Measurements from ENCODE around the gene SPINT2.

SPINT2 gene

GRCh38 chr19:38267761-38268483 is 3.5 kb downstream of the SPINT2 start:
- no peak for DNase-seq (ENCODE audit: low read depth in 2 of 2)

GRCh38 chr19:38268539-38268938 is 4.2 kb downstream of the SPINT2 start:
- no peak for DNase-seq (ENCODE audit: low read depth in 2 of 2)

GRCh38 chr19:38270587-38271167 is 6.3 kb downstream of the SPINT2 start:
- no peak for DNase-seq (ENCODE audit: low read depth in 2 of 2)

- DNase-seq (ENCODE audit: low read depth in 2 of 2): no peak
Measured at GRCh38 chr19:38273499-38273898, 9.1 kb downstream of the SPINT2 start.

- no peak for DNase-seq (ENCODE audit: low read depth in 2 of 2)
Measured at GRCh38 chr19:38274739-38275138, 10.4 kb downstream of the SPINT2 start.

GRCh38 chr19:38276942-38277517 is 12.7 kb downstream of the SPINT2 start:
- no peak for DNase-seq (ENCODE audit: low read depth in 2 of 2)

- DNase-seq (ENCODE audit: low read depth in 2 of 2): no peak
Measured at GRCh38 chr19:38277549-38277948, 13.2 kb downstream of the SPINT2 start.

GRCh38 chr19:38277969-38278680 is 13.8 kb downstream of the SPINT2 start:
- no peak for DNase-seq (ENCODE audit: low read depth in 2 of 2)

- DNase-seq (ENCODE audit: low read depth in 2 of 2): no peak
Measured at GRCh38 chr19:38278751-38279150, 14.4 kb downstream of the SPINT2 start.

GRCh38 chr19:38280030-38280921 is 15.9 kb downstream of the SPINT2 start:
- DNase-seq (ENCODE audit: low read depth in 2 of 2): no peak

- no peak for DNase-seq (ENCODE audit: low read depth in 2 of 2)
Measured at GRCh38 chr19:38281811-38282566, 17.6 kb downstream of the SPINT2 start.

GRCh38 chr19:38283271-38283670 is 18.9 kb downstream of the SPINT2 start:
- DNase-seq (ENCODE audit: low read depth in 2 of 2): no peak

GRCh38 chr19:38284422-38284821 is 20.0 kb downstream of the SPINT2 start:
- DNase-seq (ENCODE audit: low read depth in 2 of 2): no peak

- DNase-seq (ENCODE audit: low read depth in 2 of 2): no peak
Measured at GRCh38 chr19:38285567-38285966, 21.2 kb downstream of the SPINT2 start.

- no peak for DNase-seq (ENCODE audit: low read depth in 2 of 2)
Measured at GRCh38 chr19:38287604-38288003, 23.2 kb downstream of the SPINT2 start.

- DNase-seq (ENCODE audit: low read depth in 2 of 2): no peak
Measured at GRCh38 chr19:38288123-38288855, 23.9 kb downstream of the SPINT2 start.

GRCh38 chr19:38289955-38290354 is 25.6 kb downstream of the SPINT2 start:
- DNase-seq (ENCODE audit: low read depth in 2 of 2): no peak

- DNase-seq (ENCODE audit: low read depth in 2 of 2): no peak
Measured at GRCh38 chr19:38290631-38291147, 26.3 kb downstream of the SPINT2 start.

- no peak for DNase-seq (ENCODE audit: low read depth in 2 of 2)
Measured at GRCh38 chr19:38291855-38292254, 27.5 kb downstream of the SPINT2 start.

GRCh38 chr19:38293281-38293680 is 28.9 kb downstream of the SPINT2 start:
- DNase-seq (ENCODE audit: low read depth in 2 of 2): no peak
